ENCODE results near the gene THAP2.

THAP2 gene

GRCh38 chr12:71663561-71664410 is at the start of gene THAP2, which contains the start of gene ZFC3H1:
THAP2 (plus strand) TSS chr12:71664301; CDS start chr12:71664510, 209 bp downstream.
ZFC3H1 (minus strand) TSS chr12:71663848; CDS start chr12:71663610, 238 bp downstream.
- peak; percentile 63 to 85 (median 81) for DNase-seq (ENCODE audit: low read depth in 3 of 3)

- DNase-seq (ENCODE audit: low read depth in 3 of 3): no peak
Measured at GRCh38 chr12:71621938-71622337, 42.2 kb upstream of the THAP2 start.

- no peak for DNase-seq (ENCODE audit: low read depth in 3 of 3)
Measured at GRCh38 chr12:71625476-71625875, 38.6 kb upstream of the THAP2 start.

- DNase-seq (ENCODE audit: low read depth in 3 of 3): no peak
Measured at GRCh38 chr12:71626098-71626497, 38.0 kb upstream of the THAP2 start.

GRCh38 chr12:71626768-71627167 is 37.3 kb upstream of the THAP2 start:
- no peak for DNase-seq (ENCODE audit: low read depth in 3 of 3)

GRCh38 chr12:71627438-71628002 is 36.6 kb upstream of the THAP2 start:
- DNase-seq (ENCODE audit: low read depth in 3 of 3): no peak

- DNase-seq (ENCODE audit: low read depth in 3 of 3): no peak
Measured at GRCh38 chr12:71636704-71637115, 27.4 kb upstream of the THAP2 start.

- no peak for DNase-seq (ENCODE audit: low read depth in 3 of 3)
Measured at GRCh38 chr12:71638499-71638898, 25.6 kb upstream of the THAP2 start.

GRCh38 chr12:71639341-71639760 is 24.8 kb upstream of the THAP2 start:
- DNase-seq (ENCODE audit: low read depth in 3 of 3): no peak

GRCh38 chr12:71640316-71640715 is 23.8 kb upstream of the THAP2 start:
- DNase-seq (ENCODE audit: low read depth in 3 of 3): no peak

GRCh38 chr12:71641390-71641789 is 22.7 kb upstream of the THAP2 start:
- no peak for DNase-seq (ENCODE audit: low read depth in 3 of 3)

- DNase-seq (ENCODE audit: low read depth in 3 of 3): no peak
Measured at GRCh38 chr12:71642264-71642663, 21.8 kb upstream of the THAP2 start.

- DNase-seq (ENCODE audit: low read depth in 3 of 3): no peak
Measured at GRCh38 chr12:71645268-71645667, 18.8 kb upstream of the THAP2 start.

- DNase-seq (ENCODE audit: low read depth in 3 of 3): no peak
Measured at GRCh38 chr12:71646512-71646911, 17.6 kb upstream of the THAP2 start.

GRCh38 chr12:71648537-71648936 is 15.6 kb upstream of the THAP2 start:
- no peak for DNase-seq (ENCODE audit: low read depth in 3 of 3)

GRCh38 chr12:71649401-71649800 is 14.7 kb upstream of the THAP2 start:
- no peak for DNase-seq (ENCODE audit: low read depth in 3 of 3)

GRCh38 chr12:71652656-71653055 is 11.4 kb upstream of the THAP2 start:
- no peak for DNase-seq (ENCODE audit: low read depth in 3 of 3)

- no peak for DNase-seq (ENCODE audit: low read depth in 3 of 3)
Measured at GRCh38 chr12:71653137-71653536, 11.0 kb upstream of the THAP2 start.

GRCh38 chr12:71654200-71654599 is 9.9 kb upstream of the THAP2 start:
- no peak for DNase-seq (ENCODE audit: low read depth in 3 of 3)

GRCh38 chr12:71655495-71655894 is 8.6 kb upstream of the THAP2 start:
- no peak for DNase-seq (ENCODE audit: low read depth in 3 of 3)

GRCh38 chr12:71655907-71656306 is 8.2 kb upstream of the THAP2 start:
- no peak for DNase-seq (ENCODE audit: low read depth in 3 of 3)

GRCh38 chr12:71656740-71657139 is 7.4 kb upstream of the THAP2 start:
- no peak for DNase-seq (ENCODE audit: low read depth in 3 of 3)

- no peak for DNase-seq (ENCODE audit: low read depth in 3 of 3)
Measured at GRCh38 chr12:71661977-71662530, 2.0 kb upstream of the THAP2 start.
